ENCODE measurements around the gene TLNRD1.

TLNRD1 gene

DNA sequence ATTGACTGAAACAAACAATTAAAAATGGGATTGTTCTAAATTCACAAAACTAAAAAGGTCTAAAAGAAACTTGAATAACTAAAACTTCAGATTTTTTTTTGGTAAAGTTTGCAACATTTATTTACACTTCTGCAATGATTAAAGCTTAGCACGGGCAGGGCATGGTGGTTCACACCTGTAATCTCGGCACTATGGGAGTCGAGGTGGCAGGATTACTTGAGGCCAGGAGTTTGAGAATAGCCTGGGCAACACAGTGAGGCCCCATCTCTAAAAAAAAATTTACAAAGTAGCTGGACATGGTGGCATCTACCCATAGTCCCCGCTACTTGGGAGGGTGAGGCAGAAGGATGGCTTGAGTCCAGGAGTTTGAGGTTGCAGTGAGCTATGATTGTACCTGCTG lies 31.6 kb downstream of the TLNRD1 start:
- no peak overlapping the region for H3K4me2 ChIP-seq (ENCODE audit: low read length)
- no peak overlapping the region for H3K4me3 ChIP-seq (ENCODE audit: low read depth, low read length)
- no peak for TF ChIP-seq CTCF (IDR thresholded peaks at IDR 0.05)
- no peaks in the 10 kb centered on the region for H3K27me3 ChIP-seq (ENCODE audit: control insufficient read depth, insufficient read depth, low read length)
- H3K27ac ChIP-seq: no peak overlapping the region
- no peaks in the 10 kb centered on the region for H3K4me1 ChIP-seq
- no peak overlapping the region for H2AFZ ChIP-seq
- H3K36me3 ChIP-seq (ENCODE audit: control insufficient read depth, insufficient read depth, low read length): no peaks in the 10 kb centered on the region
- no peaks in the 10 kb centered on the region for H3K9me3 ChIP-seq (ENCODE audit: control insufficient read depth, low read length)
- no peak overlapping the region for H3K9ac ChIP-seq
- H3K79me2 ChIP-seq: no peaks in the 10 kb centered on the region

DNA sequence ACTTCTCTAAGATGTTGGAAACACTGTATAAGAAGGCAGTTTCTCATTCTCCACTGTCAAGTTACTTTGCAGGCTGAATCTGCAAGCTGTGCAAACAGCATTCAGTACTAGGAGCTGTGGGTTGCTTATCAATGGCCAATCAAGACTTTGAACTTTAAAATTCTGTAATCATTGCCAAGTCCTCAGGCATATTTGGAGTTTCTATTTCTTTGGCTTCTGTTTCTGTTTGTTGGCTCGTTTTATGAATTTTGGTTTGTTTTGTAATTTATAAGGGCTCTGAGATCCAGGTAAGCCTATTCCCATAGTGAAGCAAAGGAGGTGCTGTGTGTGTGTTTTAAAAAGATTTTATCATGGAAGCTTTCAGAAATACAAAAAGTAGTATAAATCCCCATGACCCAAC lies 32.1 kb downstream of the TLNRD1 start:
- Histone ChIP-seq H3K4me2 (ENCODE audit: low read length) (no peak overlapping the region), H3K79me2 (no peaks in the 10 kb centered on the region), H2AFZ (no peak overlapping the region), H3K27me3 (ENCODE audit: control insufficient read depth, insufficient read depth, low read length) (no peaks in the 10 kb centered on the region), H3K4me1 (no peaks in the 10 kb centered on the region), H3K27ac (no peak overlapping the region), H3K4me3 (ENCODE audit: low read depth, low read length) (no peak overlapping the region), H3K9me3 (ENCODE audit: control insufficient read depth, low read length) (no peaks in the 10 kb centered on the region), H3K9ac (no peak overlapping the region), H3K36me3 (ENCODE audit: control insufficient read depth, insufficient read depth, low read length) (no peaks in the 10 kb centered on the region)
- no peak for TF ChIP-seq CTCF (IDR thresholded peaks at IDR 0.05)

DNA sequence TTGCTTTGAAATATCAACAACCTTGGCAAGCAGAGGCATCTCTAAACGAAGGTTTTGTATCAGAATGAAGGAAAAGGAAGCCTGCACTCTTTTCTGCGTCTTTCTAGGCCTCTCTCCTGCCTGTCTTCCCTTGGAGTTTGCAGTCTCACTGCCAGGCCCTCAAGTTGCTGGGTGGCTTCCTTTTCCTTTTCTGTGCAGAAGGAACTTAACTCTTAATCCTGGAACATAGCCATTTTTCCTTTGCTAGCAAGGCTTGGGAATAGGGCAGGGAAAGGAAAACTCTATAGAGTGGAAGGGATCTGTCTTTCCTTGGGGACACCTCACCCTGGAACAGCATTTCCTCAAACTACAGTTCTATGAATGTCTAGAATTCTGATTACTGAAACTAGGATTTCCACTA lies 32.8 kb downstream of the TLNRD1 start:
- no peak for TF ChIP-seq CTCF (IDR thresholded peaks at IDR 0.05)
- H3K9me3 ChIP-seq (ENCODE audit: control insufficient read depth, low read length): no peaks in the 10 kb centered on the region
- no peak overlapping the region for H3K4me2 ChIP-seq (ENCODE audit: low read length)
- peak overlapping the region; percentile 22 for H2AFZ ChIP-seq
- H3K79me2 ChIP-seq: no peaks in the 10 kb centered on the region
- no peak overlapping the region for H3K4me3 ChIP-seq (ENCODE audit: low read depth, low read length)
- H3K36me3 ChIP-seq (ENCODE audit: control insufficient read depth, insufficient read depth, low read length): no peaks in the 10 kb centered on the region
- no peaks in the 10 kb centered on the region for H3K4me1 ChIP-seq
- no peaks in the 10 kb centered on the region for H3K27me3 ChIP-seq (ENCODE audit: control insufficient read depth, insufficient read depth, low read length)
- H3K9ac ChIP-seq: no peak overlapping the region
- H3K27ac ChIP-seq: no peak overlapping the region

DNA sequence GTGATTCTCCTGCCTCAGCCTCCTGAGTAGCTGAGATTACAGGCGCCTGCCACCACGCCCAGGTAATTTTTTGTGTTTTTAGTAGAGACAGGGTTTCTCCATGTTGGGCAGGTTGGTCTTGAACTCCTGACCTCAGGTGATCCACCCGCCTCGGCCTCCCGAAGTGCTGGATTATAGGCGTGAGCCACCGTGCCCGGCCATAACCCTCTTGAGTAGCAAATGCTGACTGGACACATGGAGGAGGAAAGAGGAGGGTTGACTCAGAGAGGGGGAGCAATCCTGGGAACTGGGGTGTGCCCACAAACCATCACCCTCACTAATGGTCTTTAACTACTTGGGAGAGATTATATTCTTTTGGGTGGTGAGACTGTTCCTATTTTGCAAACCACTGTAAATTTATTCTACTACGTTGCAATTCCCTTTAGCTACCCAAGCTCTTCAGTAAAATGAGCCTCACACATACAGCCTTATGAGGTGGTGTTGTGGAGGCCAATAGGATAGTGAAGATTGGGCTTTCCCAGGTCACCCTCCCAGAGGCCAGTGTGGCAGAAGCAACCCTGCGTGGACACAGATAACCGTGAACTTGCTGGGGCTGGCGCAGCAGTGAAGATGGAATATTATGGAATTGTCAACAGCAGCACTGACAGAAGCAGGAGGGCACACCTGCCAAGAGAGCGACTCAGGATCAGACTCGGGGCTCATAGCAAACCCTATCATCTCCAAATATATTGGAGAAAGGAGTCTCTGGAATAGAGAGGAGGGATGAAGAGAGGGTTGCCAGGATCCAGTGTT lies 37.4 kb downstream of the TLNRD1 start:
- no peak overlapping the region for H3K27ac ChIP-seq
- no peak overlapping the region for H2AFZ ChIP-seq

More for the DNA sequence above, 37.4 kb downstream of the TLNRD1 start:
- no peak overlapping the region for H3K4me2 ChIP-seq (ENCODE audit: low read length)
- no peaks in the 10 kb centered on the region for H3K27me3 ChIP-seq (ENCODE audit: control insufficient read depth, insufficient read depth, low read length)
- no peaks in the 10 kb centered on the region for H3K36me3 ChIP-seq (ENCODE audit: control insufficient read depth, insufficient read depth, low read length)
- H3K4me3 ChIP-seq (ENCODE audit: low read depth, low read length): no peak overlapping the region
- H3K9ac ChIP-seq: no peak overlapping the region
- H3K79me2 ChIP-seq: no peaks in the 10 kb centered on the region
- TF ChIP-seq CTCF (IDR thresholded peaks at IDR 0.05): no peak
- no peaks in the 10 kb centered on the region for H3K9me3 ChIP-seq (ENCODE audit: control insufficient read depth, low read length)
- no peaks in the 10 kb centered on the region for H3K4me1 ChIP-seq

Measured in parathyroid adenoma (tissue), 2 donors.